Neuronal stem cell (in vitro differentiated cells): ENCODE measurements around the gene ANXA6.

Experiments used
- DNase-seq: peaks from one replicate; pipeline ENCODE4 v3.0.0-alpha.2; 2013; ENCODE audit warnings: low spot score
- H2AFZ ChIP-seq: one replicate; pipeline ENCODE4 v1.6.1; 2013; ENCODE audit warnings: mild to moderate bottlenecking, low read length, inconsistent platforms
- H2AK5ac ChIP-seq: 2 replicates; pipeline ENCODE4 v1.6.1; 2013; ENCODE audit warnings: low read depth, mild to moderate bottlenecking, inconsistent platforms, low read length, moderate library complexity, mixed read lengths
- H2BK120ac ChIP-seq: 2 replicates; pipeline ENCODE4 v1.6.1; 2013; ENCODE audit warnings: low read depth, mild to moderate bottlenecking, inconsistent platforms, low read length, moderate library complexity, mixed read lengths
- H2BK12ac ChIP-seq: one replicate; pipeline ENCODE4 v1.6.1; 2013; ENCODE audit warnings: low read length, inconsistent platforms
- H2BK15ac ChIP-seq: 2 replicates; pipeline ENCODE4 v1.6.1; 2013; ENCODE audit warnings: mild to moderate bottlenecking, low read length, inconsistent platforms, mixed read lengths
- H2BK5ac ChIP-seq: one replicate; pipeline ENCODE4 v1.6.1; 2013; ENCODE audit warnings: inconsistent platforms, mild to moderate bottlenecking, low read length, moderate library complexity
- H3K14ac ChIP-seq: one replicate; pipeline ENCODE4 v1.6.1; 2013; ENCODE audit warnings: low read length, inconsistent platforms
- H3K18ac ChIP-seq: 2 replicates; pipeline ENCODE4 v1.6.1; 2013; ENCODE audit warnings: low read length, inconsistent platforms
- H3K23ac ChIP-seq: 2 replicates; pipeline ENCODE4 v1.6.1; 2013; ENCODE audit warnings: low read depth, mild to moderate bottlenecking, mixed read lengths, low read length, inconsistent platforms; ENCODE audit not compliant: poor library complexity
- H3K27ac ChIP-seq: replicated peaks from 3 replicates; pipeline ENCODE4 v1.5.1; 2013; ENCODE audit warnings: low read length, inconsistent platforms
- H3K27me3 ChIP-seq, 3 experiments: 2 replicates each; pipeline ENCODE4 v1.6.1; 2013; ENCODE audit warnings: low read length in 3 of 3, mild to moderate bottlenecking in 2 of 3, inconsistent platforms in 1 of 3, low read depth in 1 of 3, mixed read lengths in 1 of 3, moderate library complexity in 1 of 3; ENCODE audit not compliant: control insufficient read depth in 3 of 3, insufficient read depth in 3 of 3
- H3K36me3 ChIP-seq, 2 donors: replicated peaks in 1 of 2; 2 replicates each; pipeline ENCODE4 v1.6.1; 2013; ENCODE audit warnings: low read length in 2 of 2; ENCODE audit not compliant: control insufficient read depth in 2 of 2, insufficient read depth in 2 of 2
- H3K4ac ChIP-seq: 2 replicates; pipeline ENCODE4 v1.6.1; 2013; ENCODE audit warnings: inconsistent platforms, mild to moderate bottlenecking, low read length, moderate library complexity
- H3K4me1 ChIP-seq, 2 donors: 1 replicate in 1 of 2; 2 replicates in 1 of 2; pipeline ENCODE4 v1.6.1; 2013; ENCODE audit warnings: low read length in 2 of 2, low read depth in 1 of 2; ENCODE audit not compliant: control insufficient read depth in 2 of 2, insufficient read depth in 1 of 2
- H3K4me2 ChIP-seq: one replicate; pipeline ENCODE4 v1.6.1; 2013; ENCODE audit warnings: mild to moderate bottlenecking, low read length, inconsistent platforms; ENCODE audit not compliant: insufficient read depth, poor library complexity, severe bottlenecking
- H3K4me3 ChIP-seq, 2 donors: 2 replicates each; pipeline ENCODE4 v1.5.1; 2013; ENCODE audit warnings: low read length in 2 of 2, mild to moderate bottlenecking in 2 of 2, inconsistent platforms in 1 of 2, moderate library complexity in 1 of 2
- H3K79me1 ChIP-seq: one replicate; pipeline ENCODE4 v1.6.1; 2013; ENCODE audit warnings: low read depth, mild to moderate bottlenecking, inconsistent platforms, low read length, moderate library complexity
- H3K9ac ChIP-seq: one replicate; pipeline ENCODE4 v1.6.1; 2013; ENCODE audit warnings: mild to moderate bottlenecking, low read depth, low read length, inconsistent platforms; ENCODE audit not compliant: poor library complexity
- H3K9me3 ChIP-seq, 2 donors: replicated peaks in 1 of 2; 2 replicates each; pipeline versions ENCODE3 to v1.6.1; 2013; ENCODE audit warnings: low read length in 2 of 2, mild to moderate bottlenecking in 2 of 2, inconsistent platforms in 1 of 2, low read depth in 1 of 2, mixed read lengths in 1 of 2, moderate library complexity in 1 of 2; ENCODE audit not compliant: control insufficient read depth in 2 of 2, insufficient read depth in 1 of 2
- H4K8ac ChIP-seq: one replicate; pipeline ENCODE4 v1.6.1; 2013; ENCODE audit warnings: low read depth, mild to moderate bottlenecking, inconsistent platforms, low read length, moderate library complexity
- H4K91ac ChIP-seq: one replicate; pipeline ENCODE4 v1.6.1; 2013; ENCODE audit warnings: low read length, low read depth, mild to moderate bottlenecking, inconsistent platforms; ENCODE audit not compliant: poor library complexity
- WGBS, 2 donors: extraction: QIAGEN DNeasy Blood & Tissue Kit; methylation state at CpG; one replicate each; pipeline ENCODE4 v1.1.7; 2013; ENCODE audit warnings: missing lambda C conversion rate in 2 of 2, mixed read lengths in 1 of 2; ENCODE audit not compliant: insufficient read length in 2 of 2, insufficient replicate concordance in 1 of 2; ENCODE audit errors: extremely low coverage in 2 of 2; 5-methylcytosine and 5-hydroxymethylcytosine counted together

The ANXA6 gene

GRCh38 chr5:151076616-151077015, 81.0 kb downstream of the ANXA6 start:
- no CpG with 5 or more reads among the region's 6 CpGs for WGBS, 2 donors

GRCh38 chr5:151075698-151076331, 81.8 kb downstream of the ANXA6 start:
- no peak for DNase-seq
- peak overlapping the region; percentile 62 for H3K23ac ChIP-seq
- H3K9me3 ChIP-seq: no peaks in the 10 kb centered on the region
- WGBS, 2 donors: no CpG with 5 or more reads among the region's 5 CpGs
- peaks cover 7% of the 10 kb centered on the region for H3K79me1 ChIP-seq
- no peak overlapping the region for H4K91ac ChIP-seq
- peaks cover 2 to 3% of the 10 kb centered on the region in 2 donors for H3K36me3 ChIP-seq
- H3K4me3 ChIP-seq: no peak overlapping the region
- no peak overlapping the region for H3K27ac ChIP-seq
- no peak overlapping the region for H3K18ac ChIP-seq
- H2AFZ ChIP-seq: no peak overlapping the region
- no peak overlapping the region for H2BK12ac ChIP-seq
- no peak overlapping the region for H3K4me2 ChIP-seq
- H2AK5ac ChIP-seq: peak overlapping the region; percentile 32
- H4K8ac ChIP-seq: peak overlapping the region; percentile 70
- no peak overlapping the region for H3K14ac ChIP-seq
- H3K4ac ChIP-seq: no peak overlapping the region
- no peak overlapping the region for H2BK120ac ChIP-seq
- H3K9ac ChIP-seq: no peak overlapping the region
- peak overlapping the region; percentile 26 for H2BK5ac ChIP-seq
- no peak overlapping the region for H2BK15ac ChIP-seq
- no peaks in the 10 kb centered on the region for H3K27me3 ChIP-seq
- peaks cover 0 to 4% of the 10 kb centered on the region in 2 donors for H3K4me1 ChIP-seq

More at GRCh38 chr5:151076616-151077015, 81.0 kb downstream of the ANXA6 start:
- Histone ChIP-seq H3K36me3 (peaks cover 2 to 3% of the 10 kb centered on the region in 2 donors), H4K91ac (no peak overlapping the region), H3K27ac (no peak overlapping the region), H2BK5ac (no peak overlapping the region), H3K4me2 (no peak overlapping the region), H2BK15ac (no peak overlapping the region), H4K8ac (no peak overlapping the region), H3K23ac (no peak overlapping the region), H2AFZ (no peak overlapping the region), H3K4me1 (peaks cover 0 to 4% of the 10 kb centered on the region in 2 donors), H3K14ac (no peak overlapping the region), H3K18ac (no peak overlapping the region), H3K9ac (no peak overlapping the region), H2BK120ac (no peak overlapping the region), H2AK5ac (no peak overlapping the region), H3K4ac (no peak overlapping the region), H3K9me3 (no peaks in the 10 kb centered on the region), H2BK12ac (no peak overlapping the region), H3K79me1 (peaks cover 7% of the 10 kb centered on the region), H3K4me3 (no peak overlapping the region), H3K27me3 (no peaks in the 10 kb centered on the region)
- no peak for DNase-seq

GRCh38 chr5:151074557-151074956, 83.0 kb downstream of the ANXA6 start:
- no peak overlapping the region for H2AK5ac ChIP-seq
- H3K23ac ChIP-seq: no peak overlapping the region
- H2BK15ac ChIP-seq: no peak overlapping the region
- H2BK5ac ChIP-seq: no peak overlapping the region
- peaks cover 4% of the 10 kb centered on the region for H3K79me1 ChIP-seq
- no CpG with 5 or more reads among the region's 2 CpGs for WGBS, 2 donors
- H3K27ac ChIP-seq: no peak overlapping the region
- peaks cover 2 to 3% of the 10 kb centered on the region in 2 donors for H3K36me3 ChIP-seq
- H3K14ac ChIP-seq: no peak overlapping the region
- H3K9me3 ChIP-seq: no peaks in the 10 kb centered on the region
- no peak overlapping the region for H2BK120ac ChIP-seq
- H3K18ac ChIP-seq: no peak overlapping the region
- no peak overlapping the region for H4K8ac ChIP-seq
- no peaks in the 10 kb centered on the region for H3K4me1 ChIP-seq
- no peak overlapping the region for H3K4me3 ChIP-seq
- H3K4me2 ChIP-seq: no peak overlapping the region
- no peak overlapping the region for H3K4ac ChIP-seq
- DNase-seq: no peak
- no peaks in the 10 kb centered on the region for H3K27me3 ChIP-seq
- H2AFZ ChIP-seq: no peak overlapping the region
- H3K9ac ChIP-seq: no peak overlapping the region
- no peak overlapping the region for H2BK12ac ChIP-seq
- no peak overlapping the region for H4K91ac ChIP-seq

GRCh38 chr5:151073280-151073679, 84.3 kb downstream of the ANXA6 start:
- H3K18ac ChIP-seq: no peak overlapping the region
- H2BK15ac ChIP-seq: no peak overlapping the region
- H2BK12ac ChIP-seq: no peak overlapping the region
- peaks cover 4% of the 10 kb centered on the region for H3K79me1 ChIP-seq
- no peaks in the 10 kb centered on the region for H3K4me1 ChIP-seq
- no peak overlapping the region for H4K8ac ChIP-seq
- H2AFZ ChIP-seq: no peak overlapping the region
- H3K9me3 ChIP-seq: no peaks in the 10 kb centered on the region
- no peak overlapping the region for H4K91ac ChIP-seq
- no peaks in the 10 kb centered on the region for H3K36me3 ChIP-seq
- H3K27me3 ChIP-seq: no peaks in the 10 kb centered on the region
- no peak overlapping the region for H3K23ac ChIP-seq
- no peak overlapping the region for H3K4ac ChIP-seq
- no peak overlapping the region for H2BK5ac ChIP-seq
- no CpG with 5 or more reads among the region's 2 CpGs for WGBS, 2 donors
- H3K27ac ChIP-seq: no peak overlapping the region
- H2BK120ac ChIP-seq: no peak overlapping the region
- no peak overlapping the region for H3K4me2 ChIP-seq
- no peak overlapping the region for H3K14ac ChIP-seq
- H3K4me3 ChIP-seq: no peak overlapping the region
- H3K9ac ChIP-seq: no peak overlapping the region
- DNase-seq: no peak
- no peak overlapping the region for H2AK5ac ChIP-seq
